Erythroblast (primary cell): Measurements from ENCODE around the gene MGST1.
"Not testable (repeated sequence)": the region's sequence is repeated elsewhere in the genome, so short reads cannot be mapped to it uniquely, and the experiment has no call there.

Experiments
- DNase-seq, 2 experiments: peaks; one replicate each; lab custom pipeline; 2025; lab: John Stamatoyannopoulos, UW
- GATA1 ChIP-seq: IDR thresholded peaks from 2 replicates; pipeline ENCODE4 v1.6.1; 2011; ENCODE audit warnings: low read depth, mild to moderate bottlenecking, control low read depth, low read length, moderate library complexity
- POLR2A ChIP-seq: IDR thresholded peaks from 2 replicates; pipeline ENCODE4 v1.6.1; 2011; ENCODE audit warnings: mild to moderate bottlenecking, low read length

Gene MGST1

DNA sequence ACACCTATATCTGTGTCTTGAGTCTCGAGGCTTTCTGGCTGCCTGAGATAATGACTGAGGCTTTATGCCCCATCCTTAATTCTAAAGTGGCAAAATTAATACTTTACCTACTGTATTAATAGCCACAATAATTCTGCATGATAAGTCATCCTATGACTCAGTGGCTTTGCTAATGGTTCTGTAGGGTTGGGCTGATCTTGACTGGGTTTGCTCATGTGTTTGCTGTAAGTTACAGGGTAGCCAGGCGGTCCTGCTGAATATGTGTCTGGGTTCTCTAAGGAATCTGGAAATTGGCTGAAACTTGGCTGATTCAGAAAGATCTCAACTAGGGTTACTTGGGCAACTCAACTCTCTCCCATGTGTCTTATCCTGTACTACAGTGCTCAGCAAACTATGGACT lies 21.7 kb downstream of the MGST1 start:
- TF ChIP-seq GATA1, result no peak
- TF ChIP-seq POLR2A, result no peak
- no peak for DNase-seq

DNA sequence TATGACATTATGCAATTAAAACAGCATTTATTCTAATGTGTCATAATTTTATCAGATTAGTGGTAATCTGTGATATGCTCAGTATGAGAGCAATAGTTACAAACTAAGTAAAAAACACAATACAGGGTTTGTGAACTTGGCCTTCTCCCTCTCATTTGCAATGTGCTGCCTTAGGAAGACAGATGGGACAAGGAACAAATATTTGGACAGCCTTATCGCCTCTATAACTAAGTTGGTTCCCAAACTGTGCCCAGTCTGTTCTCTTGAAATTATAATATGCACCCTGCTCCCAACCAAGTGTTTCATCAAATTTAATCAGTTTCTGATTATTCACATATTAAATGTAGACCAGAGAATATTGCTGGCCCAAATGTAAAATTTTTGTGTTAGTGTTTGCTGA lies 22.7 kb downstream of the MGST1 start:
- no peak for TF ChIP-seq GATA1
- TF ChIP-seq POLR2A, result no peak
- no peak for DNase-seq

- not testable (repeated sequence) for DNase-seq
Observed at GRCh38 chr12:16382652-16383312, 35.3 kb downstream of the MGST1 start.

DNA sequence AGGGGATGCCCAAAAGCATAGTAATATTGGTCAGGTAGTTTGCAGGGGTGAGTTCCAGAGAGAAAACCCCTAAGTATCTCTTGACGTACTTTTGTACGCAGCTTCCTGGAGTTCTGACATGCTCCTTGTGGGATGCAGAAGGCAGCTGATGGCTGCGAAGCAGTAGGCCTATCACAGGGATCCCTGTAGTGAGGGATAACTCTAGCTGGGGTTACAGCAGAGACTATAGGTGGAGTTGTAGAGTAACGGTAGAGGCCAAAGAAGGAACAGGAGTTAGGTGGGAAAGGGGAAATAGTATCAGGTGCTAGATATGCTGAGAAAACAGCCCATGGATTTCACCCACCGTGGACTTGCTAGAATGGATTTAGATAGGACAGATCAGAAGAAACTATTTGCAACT lies 37.3 kb downstream of the MGST1 start:
- no peak for TF ChIP-seq GATA1
- TF ChIP-seq POLR2A, result no peak
- no peak for DNase-seq

DNA sequence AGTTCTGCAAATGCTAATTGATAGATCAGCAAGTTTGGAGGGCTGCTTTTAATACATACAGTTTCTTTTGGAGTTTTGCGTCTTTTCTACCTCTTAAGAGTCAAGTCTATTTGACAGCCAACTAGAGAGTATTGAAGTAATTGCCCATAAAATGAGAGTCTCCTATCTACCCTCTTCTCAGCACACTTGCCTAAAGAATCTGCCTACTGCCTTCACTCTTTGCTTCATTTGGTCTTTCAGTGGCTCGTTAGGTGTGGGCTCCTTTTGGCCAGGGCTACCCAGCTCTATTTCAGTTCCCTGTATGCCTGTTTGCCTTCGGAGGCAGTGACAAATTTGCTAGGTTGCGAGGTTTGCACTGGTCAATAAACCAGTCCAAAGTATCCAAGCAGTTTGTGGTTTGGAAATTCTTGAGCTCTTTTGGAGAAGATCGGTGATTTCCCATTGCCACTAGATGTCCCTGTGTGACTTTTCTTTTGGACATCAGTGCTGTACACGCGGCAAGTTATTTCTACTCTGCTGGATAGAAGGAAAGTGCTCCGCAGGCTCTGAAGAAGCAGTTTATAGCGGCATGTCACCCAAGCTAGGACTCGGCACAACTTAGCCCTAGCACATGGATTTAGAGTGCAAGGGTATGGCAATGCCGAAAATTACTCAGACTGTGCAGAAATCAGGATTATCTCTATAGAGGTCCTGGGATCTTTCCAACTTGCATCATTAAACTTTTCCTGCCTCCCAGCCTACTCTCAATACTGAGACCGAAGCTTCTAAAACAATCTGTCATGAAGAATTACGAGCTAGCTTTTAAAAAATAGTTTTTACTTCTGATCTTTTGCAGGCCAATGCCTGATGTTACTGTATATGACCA lies 38.6 kb downstream of the MGST1 start:
- TF ChIP-seq POLR2A (no peak), GATA1 (no peak)
- DNase-seq, result peak in 1 of 2 experiments; percentile 1

DNA sequence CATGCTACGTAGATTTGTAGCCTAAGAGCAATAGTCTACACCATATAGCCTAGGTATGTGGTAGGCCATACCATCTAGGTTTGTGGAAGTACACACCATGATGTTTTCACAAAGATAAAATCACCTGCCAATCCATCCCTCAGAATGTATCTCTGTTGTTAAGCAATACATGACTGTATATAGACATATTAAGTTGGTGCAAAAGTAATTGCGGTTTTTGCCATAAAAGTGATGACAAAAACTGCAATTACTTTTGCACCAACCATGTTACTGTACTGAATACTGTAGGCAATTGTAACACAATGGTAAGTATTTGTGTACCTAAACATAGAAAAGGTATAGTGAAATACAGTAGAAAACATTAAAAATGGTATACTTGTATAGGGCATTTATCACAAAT lies 40.5 kb downstream of the MGST1 start:
- TF ChIP-seq POLR2A (no peak), GATA1 (no peak)
- no peak for DNase-seq

- TF ChIP-seq GATA1 (no peak), POLR2A (no peak)
- DNase-seq, result no peak
Observed at GRCh38 chr12:16389594-16389993, 42.1 kb downstream of the MGST1 start.

- DNase-seq, result no peak
- TF ChIP-seq POLR2A, result no peak
- no peak for TF ChIP-seq GATA1
Observed at GRCh38 chr12:16392846-16393535, 45.5 kb downstream of the MGST1 start.

GRCh38 chr12:16399101-16399500 lies 51.7 kb downstream of the MGST1 start:
- TF ChIP-seq GATA1 (no peak), POLR2A (no peak)
- no peak for DNase-seq

- DNase-seq, result not testable (repeated sequence)
Observed at GRCh38 chr12:16401835-16402234, 54.4 kb downstream of the MGST1 start.

DNA sequence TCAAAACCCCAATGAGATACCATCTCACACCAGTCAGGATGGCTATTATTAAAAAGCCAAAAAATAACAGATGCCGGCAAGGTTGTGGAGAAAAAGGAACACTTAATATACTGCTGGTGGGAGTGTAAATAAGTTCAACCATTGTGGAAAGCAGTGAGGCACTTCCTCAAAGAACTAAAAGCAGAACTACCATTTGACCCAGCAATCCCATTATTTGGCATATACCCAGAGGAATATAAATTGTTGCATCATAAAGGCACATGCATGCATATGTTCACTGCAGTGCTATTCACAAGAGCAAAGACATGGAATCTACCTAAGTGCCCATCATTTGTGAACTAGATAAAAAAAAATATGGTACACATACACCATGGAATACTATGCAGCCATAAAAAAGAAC lies 59.9 kb downstream of the MGST1 start:
- DNase-seq, result no peak
- TF ChIP-seq POLR2A (no peak), GATA1 (no peak)
